ENCODE results near the gene CCL17.
"Not testable (repeated sequence)": the region's sequence is repeated elsewhere in the genome, so short reads cannot be mapped to it uniquely, and the experiment has no call there.

CCL17 gene

GRCh38 chr16:57403965-57404817 is at the start of gene CCL17:
Gene CCL17, plus strand, starts transcription at chr16:57404767. Its CDS starts 9,166 bp downstream, at chr16:57413933.
- DNase-seq (ENCODE audit: low read depth in 2 of 2), result no peak

DNA sequence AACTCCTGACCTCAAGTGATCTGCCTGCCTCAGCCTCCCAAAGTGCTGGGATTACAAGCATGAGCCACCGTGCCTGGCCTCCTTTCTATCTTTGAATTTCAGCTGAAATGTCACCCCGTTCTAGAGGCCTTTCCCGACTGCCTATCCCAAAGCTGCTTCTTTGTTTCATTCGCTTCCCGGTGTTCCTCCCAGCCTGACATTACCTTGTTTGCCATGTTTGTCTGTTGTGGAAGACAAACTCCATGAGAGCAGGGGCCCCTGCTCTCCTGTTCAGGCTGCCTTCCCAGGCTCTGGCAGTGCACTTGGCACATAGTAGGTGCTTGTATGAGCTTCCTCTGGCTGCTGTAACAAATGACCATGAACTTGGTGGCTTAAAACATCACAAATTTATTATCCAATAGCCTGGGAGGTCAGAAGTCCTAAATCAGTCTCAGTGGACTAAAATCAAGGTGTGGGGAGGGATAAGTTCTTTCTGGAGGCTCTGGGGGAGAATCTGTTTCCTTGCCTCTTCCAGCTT is 48.6 kb upstream of the CCL17 start:
- DNase-seq (ENCODE audit: low read depth in 2 of 2), result no peak

DNA sequence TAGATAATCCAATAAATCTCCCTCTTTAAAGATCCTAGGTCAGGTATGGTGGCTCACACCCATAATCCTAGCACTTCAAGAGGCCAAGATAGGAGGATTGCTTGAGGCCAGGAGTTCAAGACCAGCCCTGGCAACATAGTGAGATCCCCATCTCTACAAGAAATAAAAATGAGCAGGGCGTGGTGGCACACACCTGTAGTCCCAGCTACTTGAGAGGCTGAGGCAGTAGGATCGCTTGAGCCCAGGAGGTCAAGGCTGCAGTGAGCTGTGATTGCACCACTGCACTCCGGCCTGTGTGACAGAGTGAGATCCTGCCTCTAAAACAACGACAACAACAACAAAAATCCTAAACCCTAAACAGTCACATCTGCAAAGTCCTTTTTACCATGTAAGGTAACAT is 48.0 kb upstream of the CCL17 start:
- DNase-seq (ENCODE audit: low read depth in 2 of 2), result no peak

GRCh38 chr16:57357330-57358085 is 47.1 kb upstream of the CCL17 start:
- DNase-seq (ENCODE audit: low read depth in 2 of 2), result no peak

DNA sequence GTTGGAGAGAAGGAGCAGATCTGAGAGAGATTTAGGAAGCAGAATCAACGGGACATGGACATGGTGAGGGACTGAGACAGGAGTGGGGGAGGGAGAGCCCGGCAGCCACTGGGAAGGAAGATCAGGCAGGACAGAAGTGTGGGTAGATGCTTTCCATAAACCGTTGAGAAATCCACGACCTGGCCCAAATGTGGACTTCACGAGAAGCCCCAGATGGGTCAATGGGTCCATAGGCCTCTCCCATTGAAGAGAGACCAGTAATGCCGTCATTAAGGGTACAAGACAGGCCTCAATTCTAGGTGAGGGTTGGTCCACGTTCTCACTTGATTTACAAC is 46.5 kb upstream of the CCL17 start:
- no peak for DNase-seq (ENCODE audit: low read depth in 2 of 2)

DNA sequence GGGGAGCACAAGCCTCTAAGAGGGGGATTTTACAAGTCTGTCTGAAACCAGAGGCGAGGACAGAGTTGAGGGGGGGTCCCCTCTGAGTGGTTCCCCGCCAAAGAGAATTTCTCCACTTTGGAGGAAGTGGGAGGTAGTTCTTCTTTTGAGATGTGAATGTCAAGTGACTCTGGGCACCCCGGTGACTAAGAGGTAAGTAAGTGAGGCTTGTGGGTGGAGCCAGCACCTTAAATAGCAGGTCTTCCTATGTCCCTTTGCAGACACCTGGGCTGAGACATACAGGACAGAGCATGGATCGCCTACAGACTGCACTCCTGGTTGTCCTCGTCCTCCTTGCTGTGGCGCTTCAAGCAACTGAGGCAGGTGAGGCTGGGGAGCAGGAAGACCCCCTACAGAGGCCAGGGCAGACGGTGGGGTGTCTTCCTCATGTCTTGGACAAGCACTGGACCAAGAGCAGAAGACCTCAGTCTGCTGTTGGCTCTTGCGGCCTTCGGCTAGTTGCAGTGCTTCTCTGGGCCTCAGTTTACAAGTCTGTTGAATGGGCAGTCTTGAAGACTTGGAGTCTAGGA is 46.0 kb upstream of the CCL17 start, which contains the start of gene CCL22:
CCL22 (plus strand) TSS at position 257 of the 569 bp plus-strand sequence; CDS start at position 291, 34 bp downstream.
- no peak for DNase-seq (ENCODE audit: low read depth in 2 of 2)

GRCh38 chr16:57360321-57360935 is 44.1 kb upstream of the CCL17 start:
- no peak for DNase-seq (ENCODE audit: low read depth in 2 of 2)

DNA sequence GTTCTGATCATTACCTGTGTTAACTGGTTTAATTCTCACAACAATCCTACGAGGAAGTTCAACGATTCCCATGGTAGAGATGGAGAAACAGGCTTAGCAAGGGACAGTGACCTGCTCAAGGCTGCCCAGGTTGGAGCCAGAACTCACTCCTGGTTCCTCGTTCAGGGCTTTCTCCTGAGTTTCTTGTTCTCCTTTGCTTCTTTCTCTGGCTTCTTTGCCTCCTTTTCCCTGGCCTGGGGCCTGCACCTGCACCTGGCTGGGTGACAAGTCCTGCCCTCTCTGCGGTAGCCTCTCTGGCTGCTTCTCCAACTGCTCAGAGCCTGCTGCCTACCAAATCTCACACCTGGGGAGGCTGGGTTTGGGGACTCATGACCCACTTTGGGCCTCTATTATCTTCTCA is 43.2 kb upstream of the CCL17 start:
- no peak for DNase-seq (ENCODE audit: low read depth in 2 of 2)

DNA sequence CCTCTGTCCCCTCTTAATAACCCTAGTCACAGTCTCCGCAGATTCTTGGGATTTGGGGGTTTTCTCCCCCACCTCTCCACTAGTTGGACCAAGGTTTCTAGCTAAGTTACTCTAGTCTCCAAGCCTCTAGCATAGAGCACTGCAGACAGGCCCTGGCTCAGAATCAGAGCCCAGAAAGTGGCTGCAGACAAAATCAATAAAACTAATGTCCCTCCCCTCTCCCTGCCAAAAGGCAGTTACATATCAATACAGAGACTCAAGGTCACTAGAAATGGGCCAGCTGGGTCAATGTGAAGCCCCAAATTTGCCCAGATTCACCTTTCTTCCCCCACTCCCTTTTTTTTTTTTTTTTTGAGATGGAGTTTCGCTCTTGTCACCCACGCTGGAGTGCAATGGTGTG is 40.4 kb upstream of the CCL17 start:
- DNase-seq (ENCODE audit: low read depth in 2 of 2), result no peak

DNA sequence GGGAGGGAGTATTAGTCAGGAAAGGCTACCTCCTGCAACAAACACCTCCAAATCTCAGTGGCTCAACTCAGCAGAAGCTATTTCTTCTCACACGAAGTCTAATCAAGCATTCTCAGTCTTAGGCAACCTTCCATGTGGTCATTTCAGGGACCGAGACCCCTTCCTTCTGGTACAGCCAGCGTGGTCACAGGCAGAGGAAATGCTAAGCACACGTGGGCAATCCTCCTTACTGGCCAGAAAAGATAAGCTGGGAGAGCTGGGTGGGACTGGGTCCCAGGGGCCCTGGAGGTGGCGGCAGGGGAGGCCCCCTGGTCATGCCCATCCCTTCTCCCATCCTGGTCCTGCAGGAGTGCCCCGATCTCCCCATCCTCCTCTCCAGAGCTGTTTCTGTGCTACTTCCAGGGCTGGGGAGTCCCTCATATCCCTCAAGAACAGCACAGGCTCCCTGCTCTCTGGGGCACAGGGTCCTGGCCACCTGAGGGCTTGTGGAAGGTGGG is 38.0 kb upstream of the CCL17 start:
- DNase-seq (ENCODE audit: low read depth in 2 of 2), result no peak

DNA sequence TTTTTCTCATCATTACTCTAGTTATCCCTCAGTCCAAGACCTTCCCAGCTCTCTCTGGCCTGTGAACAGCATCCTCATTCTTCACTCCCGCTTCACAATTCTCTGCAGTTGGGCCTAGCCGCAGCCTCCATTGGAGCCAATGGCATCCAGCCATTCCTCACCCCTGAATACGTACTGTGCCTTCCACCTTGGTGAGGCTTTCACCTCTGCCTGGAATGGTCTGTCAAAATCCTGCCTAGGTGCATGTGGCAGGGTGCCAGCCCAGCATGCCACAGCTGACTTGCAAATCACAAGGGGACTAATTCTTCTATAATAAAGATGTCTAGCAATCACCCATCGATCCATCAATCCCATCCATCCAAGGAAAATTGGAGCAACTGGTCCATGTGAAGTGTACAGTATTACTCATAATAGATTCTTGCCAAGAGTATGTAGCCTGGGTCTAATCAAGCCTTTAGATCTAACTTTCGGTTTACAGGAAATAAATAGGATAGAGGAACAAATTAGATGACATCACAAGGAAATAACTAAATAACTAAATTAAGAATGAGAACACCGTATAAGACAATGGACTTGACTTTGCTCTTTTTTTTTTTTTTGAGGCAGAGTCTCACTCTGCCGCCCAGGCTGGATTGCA is 37.3 kb upstream of the CCL17 start:
- DNase-seq (ENCODE audit: low read depth in 2 of 2), result no peak

DNA sequence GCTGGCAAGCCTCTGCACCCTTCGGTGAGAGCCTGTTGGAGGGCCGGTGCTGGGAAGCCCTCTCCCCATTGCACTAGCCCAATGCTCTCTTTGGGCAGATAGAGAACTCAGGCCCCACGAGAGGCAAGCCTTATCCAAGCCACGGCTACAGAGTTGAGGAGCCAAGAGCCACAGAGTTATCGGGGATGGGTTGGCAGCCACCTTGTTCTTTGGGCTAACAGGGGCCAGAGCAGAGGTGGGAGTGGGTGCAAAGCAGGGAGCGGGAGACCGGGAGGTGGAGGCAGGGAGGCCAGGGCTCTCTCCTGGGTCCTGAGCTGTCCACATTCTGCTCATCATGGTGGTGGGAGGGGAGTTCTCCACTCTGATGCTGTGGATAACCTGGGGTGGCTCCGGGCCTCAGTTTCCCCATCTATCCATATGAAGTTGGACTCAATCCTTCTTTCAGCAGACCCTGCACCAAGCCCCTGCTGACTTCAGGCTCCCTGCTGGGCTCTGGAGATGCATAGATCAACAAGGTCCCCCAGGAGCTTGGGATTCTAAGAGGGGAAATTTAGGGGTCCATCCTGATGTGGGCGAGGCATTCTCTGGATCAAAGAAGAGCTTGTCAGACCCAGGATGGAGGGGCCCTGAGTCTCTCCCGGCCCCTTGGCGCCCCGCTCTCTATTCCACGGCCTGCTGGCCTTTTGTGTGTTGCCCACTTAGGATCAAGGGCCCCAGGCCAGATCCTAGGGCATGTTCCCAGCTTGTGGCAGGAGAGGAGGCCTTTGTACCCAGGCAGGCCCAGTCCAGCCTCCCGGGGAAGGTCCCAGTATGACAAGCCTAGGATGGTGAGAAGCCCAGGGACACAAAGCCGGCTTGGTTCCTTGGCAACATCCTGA is 32.8 kb upstream of the CCL17 start:
- DNase-seq (ENCODE audit: low read depth in 2 of 2), result no peak

DNA sequence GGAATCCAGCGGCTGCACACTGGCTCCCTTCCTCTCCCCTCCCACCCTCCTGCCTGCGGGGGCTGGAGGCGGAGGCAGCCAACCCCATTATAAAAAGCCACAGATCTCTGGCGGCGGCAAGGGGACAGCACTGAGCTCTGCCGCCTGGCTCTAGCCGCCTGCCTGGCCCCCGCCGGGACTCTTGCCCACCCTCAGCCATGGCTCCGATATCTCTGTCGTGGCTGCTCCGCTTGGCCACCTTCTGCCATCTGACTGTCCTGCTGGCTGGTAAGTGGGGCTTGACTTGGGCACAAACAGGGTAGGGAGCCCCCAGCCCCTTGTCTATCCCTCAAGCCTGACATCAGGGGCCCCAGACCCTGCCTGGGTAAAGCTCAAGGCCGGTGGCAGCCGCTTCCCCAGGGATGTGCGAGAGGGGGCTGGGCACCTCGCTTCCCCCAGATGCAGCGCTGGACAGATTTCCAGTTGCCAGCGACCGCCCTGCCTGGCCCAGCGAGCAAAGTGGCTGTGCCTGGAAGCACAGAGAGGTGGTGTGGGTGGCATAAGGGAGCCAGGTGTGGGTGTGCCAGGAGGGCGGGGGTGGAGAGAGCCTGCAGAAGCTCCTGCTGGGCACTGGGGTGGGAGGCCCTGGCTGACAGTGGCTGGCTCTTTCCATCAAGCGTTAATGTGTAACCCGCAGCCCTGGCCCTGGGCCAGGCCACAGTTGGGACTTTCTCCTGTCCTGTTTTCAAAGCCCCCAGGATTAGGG is 32.0 kb upstream of the CCL17 start, which contains the start of gene CX3CL1:
CX3CL1 (plus strand) TSS at position 119 of the 745 bp plus-strand sequence; CDS start at position 198, 79 bp downstream.
- DNase-seq (ENCODE audit: low read depth in 2 of 2), result no peak

DNA sequence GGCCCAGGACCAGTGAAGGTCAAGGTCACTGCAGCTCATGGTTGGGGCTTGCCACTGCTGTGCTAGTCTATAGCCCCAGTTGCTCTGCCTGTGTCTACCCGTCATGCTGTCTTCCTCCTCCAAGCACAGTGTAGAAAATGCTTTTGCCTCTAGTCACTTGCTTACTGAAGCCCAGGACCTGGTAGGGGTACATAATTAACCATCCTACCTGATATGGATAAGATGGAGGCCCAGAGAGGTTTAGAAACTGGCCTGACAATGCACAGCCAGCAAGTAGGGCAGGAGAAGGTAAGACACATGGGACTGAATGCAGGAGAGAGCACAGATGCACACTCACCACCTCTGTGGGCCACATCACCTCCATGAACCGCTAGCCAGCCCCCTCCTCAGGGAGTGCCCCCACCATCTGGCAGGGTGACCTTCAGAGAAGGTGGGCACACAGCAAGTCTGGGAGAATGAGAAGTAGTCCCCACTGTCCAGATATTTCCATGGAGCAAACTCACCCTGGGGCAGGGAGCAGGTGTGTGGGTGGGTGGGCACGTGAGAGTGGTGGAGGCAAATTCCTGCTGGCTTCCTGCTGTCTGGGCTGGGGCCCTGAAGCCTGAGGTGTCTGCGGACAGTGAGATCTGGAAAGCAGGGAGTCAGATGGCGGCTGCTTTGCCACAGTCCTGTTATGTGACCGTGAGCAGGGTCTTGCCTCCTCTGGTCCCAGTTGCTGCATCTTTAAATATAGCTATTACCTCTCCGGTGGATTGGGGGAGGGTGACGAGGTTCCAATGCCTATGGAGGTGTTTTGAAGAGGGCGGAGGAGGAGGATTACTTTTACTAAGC is 31.2 kb upstream of the CCL17 start:
- DNase-seq (ENCODE audit: low read depth in 2 of 2), result no peak

DNA sequence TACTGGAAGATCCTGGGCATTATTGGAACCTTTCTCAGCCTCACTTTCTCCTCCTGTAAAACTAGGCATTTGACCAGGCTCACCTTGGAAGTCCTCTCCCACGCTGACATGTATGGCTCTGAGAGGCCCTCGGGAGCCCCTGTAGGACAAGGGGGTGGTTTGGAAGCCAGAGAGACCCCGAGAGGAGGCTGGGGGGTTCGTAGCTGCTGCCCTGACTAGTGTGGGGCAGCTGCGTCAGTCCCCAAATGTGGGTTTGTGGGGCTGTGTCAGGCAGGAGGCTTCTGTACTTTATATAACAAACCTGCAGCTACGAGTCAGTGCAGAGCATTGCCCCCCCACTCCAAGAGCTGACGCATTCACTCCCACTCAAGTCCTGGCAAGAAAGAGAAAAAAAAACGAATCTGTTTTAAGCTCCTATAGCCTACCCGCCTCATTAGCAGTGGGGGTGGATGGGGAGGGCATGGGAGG is 30.5 kb upstream of the CCL17 start:
- no peak for DNase-seq (ENCODE audit: low read depth in 2 of 2)

GRCh38 chr16:57374925-57375465 is 29.6 kb upstream of the CCL17 start:
- not testable (repeated sequence) for DNase-seq (ENCODE audit: low read depth in 2 of 2)

DNA sequence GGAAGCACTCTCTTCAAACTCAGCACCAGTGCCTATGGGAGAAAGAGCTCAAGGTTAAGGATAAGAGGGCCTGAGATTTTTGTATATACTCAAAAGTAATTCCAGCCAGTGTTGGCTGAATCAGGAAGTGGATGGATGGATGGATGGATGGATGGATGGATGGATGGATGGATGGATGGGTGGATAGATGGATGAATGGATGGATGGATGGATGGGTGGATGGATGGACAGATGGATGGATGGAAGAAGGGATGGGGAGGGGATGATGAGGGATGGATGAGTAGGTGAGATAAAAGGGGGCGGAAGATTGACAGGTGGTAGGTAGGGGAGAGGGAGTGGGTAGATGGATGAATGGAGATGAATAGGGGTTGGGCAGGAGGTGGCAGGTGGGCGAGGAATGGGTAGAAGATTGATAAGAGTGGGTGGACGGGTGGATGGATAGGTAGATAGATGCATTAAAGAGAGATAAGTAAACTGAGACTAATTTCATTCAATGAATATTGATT is 28.2 kb upstream of the CCL17 start:
- no peak for DNase-seq (ENCODE audit: low read depth in 2 of 2)

Measured in fibroblast of skin of left quadriceps (primary cell).